H9 (cell line): Measurements from ENCODE around the gene DMD. TPM values are rescaled to one million over a fixed set of nuclear protein-coding genes. Genes with fewer than 3 reads are reported as not detected.

Experiments
- DNase-seq: peaks from one replicate; pipeline ENCODE4 v3.0.0-alpha.2; 2017
- H2AFZ ChIP-seq: one replicate; pipeline ENCODE4 v1.6.1; 2013; ENCODE audit warnings: mild to moderate bottlenecking, low read length, control low read depth, moderate library complexity
- H2AK5ac ChIP-seq: 2 replicates; pipeline ENCODE4 v1.6.1; 2013; ENCODE audit warnings: low read length, control low read depth, mixed read lengths; ENCODE audit not compliant: insufficient read length
- H2BK120ac ChIP-seq: one replicate; pipeline ENCODE4 v1.6.1; 2013; ENCODE audit warnings: low read depth, mild to moderate bottlenecking, low read length, control low read depth, inconsistent platforms; ENCODE audit not compliant: poor library complexity, severe bottlenecking
- H2BK12ac ChIP-seq: 2 replicates; pipeline ENCODE4 v1.6.1; 2013; ENCODE audit warnings: low read length, control low read depth, mixed read lengths, low read depth; ENCODE audit not compliant: insufficient read length
- H2BK15ac ChIP-seq: 2 replicates; pipeline ENCODE4 v1.6.1; 2013; ENCODE audit warnings: low read depth, low read length, control low read depth
- H2BK20ac ChIP-seq: one replicate; pipeline ENCODE4 v1.6.1; 2013; ENCODE audit warnings: low read depth, mild to moderate bottlenecking, low read length, control low read depth, inconsistent platforms; ENCODE audit not compliant: poor library complexity, severe bottlenecking
- H2BK5ac ChIP-seq: 2 replicates; pipeline ENCODE4 v1.6.1; 2013; ENCODE audit warnings: low read length, control low read depth, mixed read lengths; ENCODE audit not compliant: insufficient read length
- H3K14ac ChIP-seq: 2 replicates; pipeline ENCODE4 v1.6.1; 2013; ENCODE audit warnings: low read length, control low read depth; ENCODE audit not compliant: insufficient read depth
- H3K18ac ChIP-seq: 2 replicates; pipeline ENCODE4 v1.6.1; 2013; ENCODE audit warnings: low read depth, mild to moderate bottlenecking, mixed read lengths, low read length, control low read depth; ENCODE audit not compliant: insufficient read length
- H3K23ac ChIP-seq: 2 replicates; pipeline ENCODE4 v1.6.1; 2013; ENCODE audit warnings: low read length, control low read depth, mixed read lengths, low read depth; ENCODE audit not compliant: insufficient read length
- H3K23me2 ChIP-seq: 2 replicates; pipeline ENCODE4 v1.6.1; 2013; ENCODE audit warnings: low read depth, mild to moderate bottlenecking, mixed read lengths, low read length, control low read depth; ENCODE audit not compliant: insufficient read length, poor library complexity, severe bottlenecking
- H3K27ac ChIP-seq: 2 replicates; pipeline ENCODE4 v1.5.1; 2013; ENCODE audit warnings: low read length, control low read depth, mixed read lengths, low read depth; ENCODE audit not compliant: insufficient read length
- H3K27me3 ChIP-seq: 2 replicates; pipeline ENCODE4 v1.6.1; 2013; ENCODE audit warnings: low read length, control low read depth, inconsistent platforms; ENCODE audit not compliant: insufficient read depth
- H3K4ac ChIP-seq: 2 replicates; pipeline ENCODE4 v1.6.1; 2013; ENCODE audit warnings: low read depth, mild to moderate bottlenecking, control low read depth, inconsistent platforms, low read length, moderate library complexity
- H3K4me1 ChIP-seq: 2 replicates; pipeline ENCODE4 v1.6.1; 2013; ENCODE audit warnings: low read length, control low read depth, inconsistent platforms; ENCODE audit not compliant: insufficient read depth
- H3K4me2 ChIP-seq: 2 replicates; pipeline ENCODE4 v1.6.1; 2013; ENCODE audit warnings: low read length, control low read depth, mixed read lengths; ENCODE audit not compliant: insufficient read length, insufficient read depth
- H3K56ac ChIP-seq: 2 replicates; pipeline ENCODE4 v1.6.1; 2013; ENCODE audit warnings: low read depth, mild to moderate bottlenecking, mixed read lengths, low read length, control low read depth; ENCODE audit not compliant: insufficient read length
- H3K79me1 ChIP-seq: 2 replicates; pipeline ENCODE4 v1.6.1; 2013; ENCODE audit warnings: low read depth, mild to moderate bottlenecking, moderate library complexity, low read length, control low read depth, inconsistent platforms; ENCODE audit not compliant: insufficient read depth, poor library complexity, severe bottlenecking
- H3K79me2 ChIP-seq: 2 replicates; pipeline ENCODE4 v1.6.1; 2013; ENCODE audit warnings: low read length, control low read depth, inconsistent platforms; ENCODE audit not compliant: insufficient read depth
- H3K9ac ChIP-seq: 2 replicates; pipeline ENCODE4 v1.6.1; 2013; ENCODE audit warnings: low read length, control low read depth, mixed read lengths; ENCODE audit not compliant: insufficient read length; ENCODE audit errors: extremely low read depth
- H3K9me3 ChIP-seq: one replicate; pipeline ENCODE4 v1.6.1; 2013; ENCODE audit warnings: low read depth, low read length, inconsistent platforms; ENCODE audit not compliant: control insufficient read depth
- H3T11ph ChIP-seq: one replicate; pipeline ENCODE4 v1.6.1; 2013; ENCODE audit warnings: mild to moderate bottlenecking, low read length, control low read depth, inconsistent platforms
- H4K20me1 ChIP-seq: one replicate; pipeline ENCODE4 v1.6.1; 2013; ENCODE audit not compliant: control insufficient read depth, insufficient read length, insufficient read depth
- H4K5ac ChIP-seq: 2 replicates; pipeline ENCODE4 v1.6.1; 2013; ENCODE audit warnings: low read depth, mild to moderate bottlenecking, mixed read lengths, low read length, control low read depth; ENCODE audit not compliant: insufficient read length
- H4K8ac ChIP-seq: replicated peaks from 2 replicates; pipeline ENCODE4 v1.6.1; 2013; ENCODE audit warnings: low read length, control low read depth, mixed read lengths, low read depth; ENCODE audit not compliant: insufficient read length
- H4K91ac ChIP-seq: 2 replicates; pipeline ENCODE4 v1.6.1; 2013; ENCODE audit warnings: low read depth, mild to moderate bottlenecking, moderate library complexity, mixed read lengths, low read length, control low read depth; ENCODE audit not compliant: insufficient read length
- H3K27ac Mint-ChIP-seq, 3 experiments: 2 replicates in 2 of 3; 3 replicates in 1 of 3; pipeline ENCODE4 v1.8.0; 2020 to 2021; ENCODE audit warnings: mixed read lengths in 3 of 3, mild to moderate bottlenecking in 1 of 3, moderate library complexity in 1 of 3
- H3K27me3 Mint-ChIP-seq: 2 replicates; pipeline ENCODE4 v1.8.0; 2021; ENCODE audit warnings: low read depth, mild to moderate bottlenecking, moderate library complexity, mixed read lengths
- H3K36me3 Mint-ChIP-seq, 3 experiments: 2 replicates in 2 of 3; 3 replicates in 1 of 3; pipeline ENCODE4 v1.8.0; 2020 to 2021; ENCODE audit warnings: low read depth in 3 of 3, mixed read lengths in 3 of 3; ENCODE audit not compliant: insufficient read depth in 1 of 3
- H3K4me1 Mint-ChIP-seq, 2 experiments: 2 replicates each; pipeline ENCODE4 v1.8.0; 2020; ENCODE audit warnings: mixed read lengths in 2 of 2
- H3K4me3 Mint-ChIP-seq, 2 experiments: 2 replicates in 1 of 2; 3 replicates in 1 of 2; pipeline ENCODE4 v1.8.0; 2020 to 2021; ENCODE audit warnings: mild to moderate bottlenecking in 2 of 2, mixed read lengths in 2 of 2, moderate library complexity in 1 of 2
- H3K9me3 Mint-ChIP-seq, 2 experiments: 2 replicates in 1 of 2; 3 replicates in 1 of 2; pipeline ENCODE4 v1.8.0; 2020; ENCODE audit warnings: mild to moderate bottlenecking in 2 of 2, mixed read lengths in 2 of 2, moderate library complexity in 1 of 2
- CTCF ChIP-seq: fragments of 200-600 bp; sonication (generic); conservative IDR thresholded peaks from 3 replicates; pipeline ENCODE4 v1.8.0; 2021; ENCODE audit warnings: antibody characterized with exemption, mild to moderate bottlenecking
- WGBS: extraction: QIAGEN DNeasy Blood & Tissue Kit; methylation state at CpG from one replicate; pipeline ENCODE4 v1.1.7; 2013; ENCODE audit warnings: missing lambda C conversion rate, low lambda C conversion rate, mixed read lengths; ENCODE audit not compliant: insufficient read length; ENCODE audit errors: extremely low coverage; 5-methylcytosine and 5-hydroxymethylcytosine counted together
- total RNA-seq: library from RNA; stranded (reverse); gene quantifications from 2 replicates; pipeline ENCODE4 v1.2.1, GENCODE V29; 2021

The DMD gene
- total RNA-seq, 1 experiment from 2014 or later, result 3.8 TPM

- no peaks in the 10 kb centered on the region for H3K23me2 ChIP-seq
- H2AK5ac ChIP-seq, result no peak overlapping the region
- no peak overlapping the region for H3K9ac ChIP-seq
- no peak overlapping the region for H2BK12ac ChIP-seq
- no peak overlapping the region for H4K8ac ChIP-seq
- no peak overlapping the region for H3T11ph ChIP-seq
- H3K14ac ChIP-seq, result no peak overlapping the region
- no peak overlapping the region for H3K18ac ChIP-seq
- no peak for DNase-seq
- H4K91ac ChIP-seq, result no peak overlapping the region
- H2BK15ac ChIP-seq, result no peak overlapping the region
- H2BK20ac ChIP-seq, result no peak overlapping the region
- H3K36me3 Mint-ChIP-seq, result no peaks in the 10 kb centered on the region
- H3K79me2 ChIP-seq, result no peaks in the 10 kb centered on the region
- no peak overlapping the region for H3K27ac ChIP-seq
- H2BK120ac ChIP-seq, result no peak overlapping the region
- H3K23ac ChIP-seq, result no peak overlapping the region
- TF ChIP-seq CTCF, result no peak
- H3K4me2 ChIP-seq, result no peak overlapping the region
- no peaks in the 10 kb centered on the region for H3K27me3 ChIP-seq
- H3K9me3 ChIP-seq, result no peaks in the 10 kb centered on the region
- no peaks in the 10 kb centered on the region for H4K20me1 ChIP-seq
- no peak overlapping the region for H4K5ac ChIP-seq
- no peaks in the 10 kb centered on the region for H3K4me1 Mint-ChIP-seq
- H3K9me3 Mint-ChIP-seq, result peaks cover 0 to 5% of the 10 kb centered on the region in 2 experiments; a peak in 2 of 5 replicates
- no peak overlapping the region for H3K56ac ChIP-seq
- H3K79me1 ChIP-seq, result no peaks in the 10 kb centered on the region
- H3K4ac ChIP-seq, result no peak overlapping the region
- H2BK5ac ChIP-seq, result no peak overlapping the region
- H3K27ac Mint-ChIP-seq, result no peak overlapping the region
- no peak overlapping the region for H2AFZ ChIP-seq
- no CpG with 5 or more reads among the region's 3 CpGs for WGBS
- no peaks in the 10 kb centered on the region for H3K4me1 ChIP-seq
- H3K4me3 Mint-ChIP-seq, result no peak overlapping the region
- no peaks in the 10 kb centered on the region for H3K27me3 Mint-ChIP-seq
Observed at GRCh38 chrX:33032700-33033099, 178.6 kb downstream of the DMD start.
